Neural crest cell (in vitro differentiated cells): ENCODE measurements around the gene ERH. TPM values are rescaled to one million over a fixed set of nuclear protein-coding genes. Genes with fewer than 3 reads are reported as not detected.

ENCODE experiments used
- DNase-seq: peaks from one replicate; pipeline ENCODE4 v3.0.0; 2021; ENCODE audit warnings: low read depth, mixed read lengths, low spot score
- H3K27ac Mint-ChIP-seq: one replicate; pipeline ENCODE4 v1.8.0; 2021; ENCODE audit warnings: mild to moderate bottlenecking, mixed read lengths; ENCODE audit not compliant: unreplicated experiment
- H3K27me3 Mint-ChIP-seq: 2 replicates; pipeline ENCODE4 v1.8.0; 2021; ENCODE audit warnings: low read depth, mild to moderate bottlenecking, mixed read lengths
- H3K36me3 Mint-ChIP-seq: 2 replicates; pipeline ENCODE4 v1.8.0; 2021; ENCODE audit warnings: low read depth, mild to moderate bottlenecking, mixed read lengths
- H3K4me1 Mint-ChIP-seq: 2 replicates; pipeline ENCODE4 v1.8.0; 2021; ENCODE audit warnings: mixed read lengths
- H3K4me3 Mint-ChIP-seq: one replicate; pipeline ENCODE4 v1.8.0; 2021; ENCODE audit warnings: mild to moderate bottlenecking, mixed read lengths
- H3K9me3 Mint-ChIP-seq: 2 replicates; pipeline ENCODE4 v1.8.0; 2021; ENCODE audit warnings: mixed read lengths
- total RNA-seq: library from RNA; stranded (reverse); gene quantifications from 2 replicates; pipeline ENCODE4 v1.2.1, GENCODE V29; 2021
- TF ChIP-seq, protein P1 (sequence below): fragments of 200-600 bp; sonication (generic); conservative IDR thresholded peaks from 2 replicates; pipeline ENCODE4 v1.5.0; 2021; ENCODE audit warnings: antibody characterized with exemption, mild to moderate bottlenecking

The ERH gene
- total RNA-seq, 1 donor from 2014 or later: 456 TPM

DNA sequence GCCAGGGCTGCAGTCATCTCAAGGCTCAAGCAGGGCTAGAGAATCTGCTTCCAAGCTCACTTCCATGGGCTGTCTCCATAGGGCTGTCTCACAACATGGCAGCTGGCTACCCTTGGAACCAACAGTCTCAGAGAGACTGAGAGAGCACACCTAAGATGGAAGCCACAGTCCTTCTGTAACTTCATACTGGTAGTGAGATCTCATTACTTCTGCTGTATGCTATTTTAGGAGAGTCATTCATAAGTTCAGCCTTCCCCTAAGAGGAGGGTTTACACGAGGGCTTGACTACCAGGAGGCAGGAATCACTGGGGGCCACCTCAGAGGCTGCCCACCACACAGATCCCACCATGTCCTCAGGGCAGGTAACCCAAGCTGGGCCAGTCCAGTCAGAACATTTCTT, 29.7 kb downstream of the ERH start:
- Mint-ChIP-seq H3K9me3 (no peaks in the 10 kb centered on the region), H3K36me3 (peaks cover 11% of the 10 kb centered on the region), H3K4me3 (no peak overlapping the region), H3K4me1 (peaks cover 13% of the 10 kb centered on the region), H3K27ac (no peak overlapping the region), H3K27me3 (no peaks in the 10 kb centered on the region)
- TF ChIP-seq, protein P1, sequence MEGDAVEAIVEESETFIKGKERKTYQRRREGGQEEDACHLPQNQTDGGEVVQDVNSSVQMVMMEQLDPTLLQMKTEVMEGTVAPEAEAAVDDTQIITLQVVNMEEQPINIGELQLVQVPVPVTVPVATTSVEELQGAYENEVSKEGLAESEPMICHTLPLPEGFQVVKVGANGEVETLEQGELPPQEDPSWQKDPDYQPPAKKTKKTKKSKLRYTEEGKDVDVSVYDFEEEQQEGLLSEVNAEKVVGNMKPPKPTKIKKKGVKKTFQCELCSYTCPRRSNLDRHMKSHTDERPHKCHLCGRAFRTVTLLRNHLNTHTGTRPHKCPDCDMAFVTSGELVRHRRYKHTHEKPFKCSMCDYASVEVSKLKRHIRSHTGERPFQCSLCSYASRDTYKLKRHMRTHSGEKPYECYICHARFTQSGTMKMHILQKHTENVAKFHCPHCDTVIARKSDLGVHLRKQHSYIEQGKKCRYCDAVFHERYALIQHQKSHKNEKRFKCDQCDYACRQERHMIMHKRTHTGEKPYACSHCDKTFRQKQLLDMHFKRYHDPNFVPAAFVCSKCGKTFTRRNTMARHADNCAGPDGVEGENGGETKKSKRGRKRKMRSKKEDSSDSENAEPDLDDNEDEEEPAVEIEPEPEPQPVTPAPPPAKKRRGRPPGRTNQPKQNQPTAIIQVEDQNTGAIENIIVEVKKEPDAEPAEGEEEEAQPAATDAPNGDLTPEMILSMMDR: no peak
- no peak for DNase-seq

DNA sequence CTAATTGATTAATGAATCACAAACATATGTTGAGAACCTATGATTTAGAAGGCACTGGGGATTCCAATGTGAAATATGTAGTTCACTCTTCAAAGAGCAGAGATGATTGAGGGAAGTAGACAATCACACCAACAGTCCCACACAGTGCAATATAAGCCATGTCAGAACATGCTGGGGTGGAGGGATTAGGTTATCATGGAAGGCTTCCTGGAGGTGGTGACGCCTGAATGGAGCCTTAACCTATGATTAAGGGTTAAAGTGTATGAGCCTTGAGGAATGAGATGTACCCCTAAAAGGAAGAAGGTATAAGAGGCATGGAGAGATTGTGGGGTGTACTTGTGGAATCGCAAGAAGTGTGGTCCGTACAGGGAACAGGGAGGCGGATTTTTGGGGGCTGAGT, 31.3 kb downstream of the ERH start:
- TF ChIP-seq, protein P1: no peak
- Mint-ChIP-seq H3K9me3 (no peaks in the 10 kb centered on the region), H3K4me3 (no peak overlapping the region), H3K36me3 (peaks cover 5% of the 10 kb centered on the region), H3K27ac (no peak overlapping the region), H3K27me3 (no peaks in the 10 kb centered on the region), H3K4me1 (peaks cover 19% of the 10 kb centered on the region)
- DNase-seq: no peak

DNA sequence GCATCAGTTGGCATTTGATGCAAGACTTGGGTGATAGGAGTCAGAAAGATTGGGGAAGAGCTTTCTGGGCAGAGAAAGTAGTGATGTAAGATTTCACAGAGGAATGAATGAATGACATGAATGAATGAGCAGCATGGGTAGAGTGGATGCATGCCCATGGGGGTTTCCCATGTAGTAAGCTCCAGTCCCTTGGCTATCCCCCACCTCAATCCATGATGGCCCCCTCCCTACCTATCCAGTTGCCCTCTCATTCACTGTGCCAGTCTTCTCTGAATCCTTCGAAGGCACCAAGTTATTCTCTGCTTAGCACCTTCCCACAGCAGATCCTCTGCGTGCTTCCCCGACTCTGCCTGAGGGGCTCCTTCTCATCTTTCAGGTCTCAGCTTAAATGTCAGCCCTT, 32.0 kb downstream of the ERH start:
- TF ChIP-seq, protein P1: no peak
- Mint-ChIP-seq H3K4me1 (peaks cover 20% of the 10 kb centered on the region), H3K9me3 (no peaks in the 10 kb centered on the region), H3K36me3 (peaks cover 5% of the 10 kb centered on the region), H3K4me3 (no peak overlapping the region), H3K27ac (no peak overlapping the region), H3K27me3 (no peaks in the 10 kb centered on the region)
- no peak for DNase-seq

DNA sequence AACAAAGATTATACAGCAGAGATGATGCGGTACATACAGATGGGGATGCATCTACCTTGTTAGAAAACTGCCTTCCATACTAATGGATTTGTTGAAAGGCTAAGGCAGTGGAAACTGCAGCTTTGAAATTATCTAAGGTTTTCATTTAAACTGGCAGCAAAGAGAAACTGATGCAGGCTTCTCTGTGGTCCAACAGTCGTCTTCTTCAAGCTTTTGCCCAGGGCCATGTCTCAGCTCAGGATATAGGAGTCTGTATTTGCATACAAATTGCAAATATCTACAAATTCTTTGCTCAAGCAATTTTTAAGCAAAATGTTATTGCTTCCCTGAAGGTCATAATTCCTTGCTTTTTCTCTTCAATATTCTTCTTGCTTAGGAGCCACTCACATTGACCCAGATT, 33.7 kb downstream of the ERH start:
- Mint-ChIP-seq H3K36me3 (peaks cover 5% of the 10 kb centered on the region), H3K27me3 (no peaks in the 10 kb centered on the region), H3K4me3 (no peak overlapping the region), H3K27ac (no peak overlapping the region), H3K9me3 (no peaks in the 10 kb centered on the region), H3K4me1 (peaks cover 22% of the 10 kb centered on the region)
- DNase-seq: no peak
- TF ChIP-seq, protein P1: no peak

DNA sequence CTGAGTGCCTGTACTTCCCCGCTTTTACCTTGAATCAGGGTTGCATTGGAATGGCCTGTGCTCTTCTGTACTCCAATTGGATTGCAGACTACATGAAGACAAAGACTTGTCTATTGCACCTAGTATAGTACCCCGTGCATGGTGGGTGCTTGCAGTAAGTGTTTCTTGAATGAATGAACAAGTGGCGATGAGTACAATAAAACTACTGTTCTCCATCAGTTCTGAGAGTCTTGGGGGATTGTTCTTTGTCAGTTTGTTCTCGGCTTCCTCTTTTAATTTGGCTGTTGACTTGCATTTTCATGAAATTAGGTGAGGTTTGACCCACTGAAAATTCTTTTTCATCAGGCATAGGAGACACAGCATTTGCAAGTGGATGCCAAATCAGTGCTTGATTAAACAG, 34.1 kb downstream of the ERH start:
- H3K9me3 Mint-ChIP-seq: no peaks in the 10 kb centered on the region
- H3K4me3 Mint-ChIP-seq: no peak overlapping the region
- H3K27ac Mint-ChIP-seq: peak overlapping the region; percentile 2
- TF ChIP-seq, protein P1: no peak
- H3K27me3 Mint-ChIP-seq: no peaks in the 10 kb centered on the region
- peaks cover 22% of the 10 kb centered on the region for H3K4me1 Mint-ChIP-seq
- DNase-seq: no peak
- peaks cover 4% of the 10 kb centered on the region for H3K36me3 Mint-ChIP-seq

DNA sequence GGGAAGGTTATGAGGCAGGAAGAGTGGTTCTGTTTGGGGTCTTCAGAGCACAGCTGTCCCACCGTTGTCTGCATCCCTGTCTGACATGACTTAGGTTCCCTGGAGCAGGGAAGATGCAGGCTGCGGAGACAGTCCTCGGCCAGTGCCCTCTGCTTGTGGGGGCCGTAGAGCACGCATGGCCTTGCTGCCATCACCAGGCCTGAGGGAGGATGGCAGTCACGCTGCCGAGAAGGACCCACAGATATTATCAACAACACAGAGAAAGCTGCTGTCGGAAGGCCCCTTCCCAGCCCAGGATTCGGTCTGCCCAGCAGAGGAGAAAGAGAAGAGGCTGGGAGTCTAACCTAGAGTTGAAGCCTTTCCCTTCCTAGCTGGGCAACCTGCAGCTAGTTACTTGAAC, 35.0 kb downstream of the ERH start:
- no peaks in the 10 kb centered on the region for H3K27me3 Mint-ChIP-seq
- H3K27ac Mint-ChIP-seq: peak overlapping the region; percentile 38
- H3K36me3 Mint-ChIP-seq: peaks cover 2% of the 10 kb centered on the region
- H3K4me1 Mint-ChIP-seq: peaks cover 22% of the 10 kb centered on the region
- no peaks in the 10 kb centered on the region for H3K9me3 Mint-ChIP-seq
- no peak overlapping the region for H3K4me3 Mint-ChIP-seq
- DNase-seq: peak; percentile 13
- TF ChIP-seq, protein P1: peak; percentile 47
